ENCODE measurements around the gene CYSTM1.
"Not testable (repeated sequence)": the region's sequence is repeated elsewhere in the genome, so short reads cannot be mapped to it uniquely, and the experiment has no call there.

CYSTM1 gene

DNA sequence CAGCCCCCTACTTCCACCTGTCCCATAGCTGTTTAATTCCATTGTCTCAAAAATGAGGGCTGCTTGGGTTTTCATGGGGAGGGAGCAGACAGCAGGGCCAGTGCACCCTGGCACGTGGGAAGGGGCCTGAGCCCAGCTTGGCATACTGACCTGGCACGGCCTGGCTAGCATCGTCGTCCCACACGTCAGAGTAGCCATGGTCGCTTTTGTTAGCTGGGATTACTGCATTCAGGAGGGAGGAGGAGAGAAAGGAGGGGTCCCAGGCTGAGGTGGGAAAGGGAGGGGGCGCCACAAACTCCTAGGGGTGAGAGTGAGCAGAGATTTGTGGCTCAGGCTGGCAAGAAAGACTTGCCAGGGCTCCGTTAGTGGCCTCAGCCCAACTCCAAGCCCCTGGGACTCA is 21.1 kb upstream of the CYSTM1 start:
- Histone ChIP-seq H3K27me3 (ENCODE audit: insufficient read depth, low read length) (peaks cover 37% of the 10 kb centered on the region), H3K36me3 (ENCODE audit: insufficient read depth, low read length) (no peaks in the 10 kb centered on the region), H2AFZ (ENCODE audit: low read depth, low read length) (no peak overlapping the region), H3K4me1 (ENCODE audit: insufficient read depth, low read length) (peaks cover 8% of the 10 kb centered on the region), H3K9me3 (ENCODE audit: low read length) (no peaks in the 10 kb centered on the region), H3K4me3 (ENCODE audit: low read length) (no peak overlapping the region)

DNA sequence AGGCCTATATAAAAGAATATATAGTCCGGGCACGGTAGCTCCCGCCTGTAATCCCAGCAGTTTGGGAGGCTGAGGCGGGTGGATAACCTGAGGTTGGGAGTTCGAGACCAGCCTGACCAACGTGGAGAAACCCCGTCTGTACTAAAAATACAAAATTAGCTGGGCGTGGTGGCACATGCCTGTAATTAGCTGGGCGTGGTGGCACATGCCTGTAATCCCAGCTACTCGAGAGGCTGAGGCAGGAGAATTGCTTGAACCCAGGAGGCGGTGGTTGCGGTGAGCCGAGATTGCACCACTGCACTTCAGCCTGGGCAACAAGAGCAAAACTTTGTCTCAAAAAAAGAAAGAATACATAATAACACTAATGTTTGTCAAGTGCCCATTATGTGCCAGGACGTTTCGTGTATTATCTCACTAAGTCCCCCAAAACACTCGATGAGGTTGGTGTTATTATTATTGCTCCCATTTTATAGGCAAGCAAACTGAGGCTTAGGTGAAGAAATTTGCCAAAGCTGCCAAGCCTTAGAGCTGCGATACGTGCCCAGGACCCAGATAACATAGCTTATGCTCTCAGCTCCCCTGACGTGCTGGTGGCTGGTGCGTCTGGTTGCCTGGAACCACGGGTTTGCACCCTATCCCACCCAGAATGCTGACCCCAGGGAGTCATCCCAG is 20.1 kb upstream of the CYSTM1 start:
- Histone ChIP-seq H3K4me1 (ENCODE audit: insufficient read depth, low read length) (peaks cover 12% of the 10 kb centered on the region), H3K27me3 (ENCODE audit: insufficient read depth, low read length) (peaks cover 30% of the 10 kb centered on the region)
- H3K36me3 ChIP-seq (ENCODE audit: insufficient read depth, low read length); H2AFZ ChIP-seq (ENCODE audit: low read depth, low read length); H3K9me3 ChIP-seq (ENCODE audit: low read length); H3K4me3 ChIP-seq (ENCODE audit: low read length): not testable (repeated sequence)

- Histone ChIP-seq H3K36me3 (ENCODE audit: insufficient read depth, low read length) (no peaks in the 10 kb centered on the region), H3K9me3 (ENCODE audit: low read length) (no peaks in the 10 kb centered on the region), H3K4me1 (ENCODE audit: insufficient read depth, low read length) (peaks cover 12% of the 10 kb centered on the region), H2AFZ (ENCODE audit: low read depth, low read length) (peak overlapping the region; percentile 77), H3K27me3 (ENCODE audit: insufficient read depth, low read length) (peaks cover 13% of the 10 kb centered on the region), H3K4me3 (ENCODE audit: low read length) (peak overlapping the region; percentile 34)
Measured at GRCh38 chr5:140157032-140157781, 17.8 kb upstream of the CYSTM1 start.

DNA sequence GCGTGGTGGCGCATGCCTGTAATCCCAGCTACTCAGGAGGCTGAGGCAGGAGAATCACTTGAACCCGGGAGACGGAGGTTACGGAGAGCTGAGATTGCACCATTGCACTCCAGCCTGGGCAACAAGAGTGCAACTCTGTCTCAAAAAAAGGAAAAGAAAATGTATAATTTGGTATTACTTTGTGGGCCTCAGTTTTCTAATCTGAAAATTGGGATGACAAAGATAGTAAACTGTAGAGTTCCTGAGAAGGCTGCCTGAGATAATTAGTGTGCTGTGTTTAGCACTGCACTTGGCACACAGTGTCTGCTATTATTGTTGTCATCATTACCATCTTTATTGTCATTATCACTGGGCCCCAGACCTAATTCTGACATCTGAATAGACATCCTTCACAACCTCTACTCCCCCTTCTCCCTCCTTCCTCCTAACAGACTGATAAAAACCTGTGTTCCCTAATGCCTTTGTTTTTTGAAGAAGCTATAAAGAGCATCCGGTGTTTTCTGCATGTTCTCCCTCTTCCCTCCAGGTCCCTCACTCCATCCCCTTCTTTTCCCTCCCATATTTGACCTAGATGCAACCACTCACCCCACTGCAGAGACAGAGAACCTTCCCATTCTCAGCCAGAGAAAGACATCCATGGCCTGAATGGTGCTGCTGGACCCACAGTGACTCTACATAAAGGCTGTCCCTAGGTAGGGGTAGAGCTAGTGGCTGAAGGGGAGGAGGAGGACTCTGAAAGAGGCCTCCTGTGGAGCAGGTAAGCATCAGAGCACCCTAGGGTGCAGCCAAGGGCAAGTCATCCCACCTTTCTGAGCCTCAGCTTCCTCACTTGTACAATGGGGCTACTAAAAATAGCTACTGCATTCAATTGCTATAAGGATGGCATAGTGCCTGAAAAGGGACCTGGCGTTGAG is 15.7 kb upstream of the CYSTM1 start:
- Histone ChIP-seq H2AFZ (ENCODE audit: low read depth, low read length) (no peak overlapping the region), H3K27me3 (ENCODE audit: insufficient read depth, low read length) (peaks cover 6% of the 10 kb centered on the region), H3K4me1 (ENCODE audit: insufficient read depth, low read length) (peaks cover 8% of the 10 kb centered on the region), H3K4me3 (ENCODE audit: low read length) (no peak overlapping the region), H3K9me3 (ENCODE audit: low read length) (no peaks in the 10 kb centered on the region), H3K36me3 (ENCODE audit: insufficient read depth, low read length) (no peaks in the 10 kb centered on the region)

DNA sequence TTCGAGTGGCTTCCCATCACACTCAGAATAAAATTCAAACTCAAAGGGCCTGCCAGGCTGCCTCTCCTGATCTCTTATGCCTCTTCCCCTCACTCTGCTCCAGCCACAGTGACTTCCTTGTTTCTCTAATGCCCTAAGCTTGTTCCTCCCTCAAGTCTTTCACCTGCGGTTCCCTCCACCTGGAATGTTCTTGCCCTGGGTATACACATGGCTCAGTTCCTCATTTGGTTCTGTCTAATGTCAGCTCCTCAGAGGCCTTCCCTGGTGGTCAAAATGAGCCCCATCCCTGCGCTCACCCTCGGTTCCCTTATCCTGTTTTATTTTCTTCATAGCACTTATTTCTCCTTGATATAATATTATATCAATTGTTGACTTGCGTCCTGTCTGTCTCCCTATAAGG is 12.7 kb upstream of the CYSTM1 start:
- no peaks in the 10 kb centered on the region for H3K36me3 ChIP-seq (ENCODE audit: insufficient read depth, low read length)
- no peak overlapping the region for H2AFZ ChIP-seq (ENCODE audit: low read depth, low read length)
- H3K9me3 ChIP-seq (ENCODE audit: low read length), result no peaks in the 10 kb centered on the region
- no peak overlapping the region for H3K4me3 ChIP-seq (ENCODE audit: low read length)
- H3K4me1 ChIP-seq (ENCODE audit: insufficient read depth, low read length), result peaks cover 4% of the 10 kb centered on the region
- H3K27me3 ChIP-seq (ENCODE audit: insufficient read depth, low read length), result peaks cover 5% of the 10 kb centered on the region

DNA sequence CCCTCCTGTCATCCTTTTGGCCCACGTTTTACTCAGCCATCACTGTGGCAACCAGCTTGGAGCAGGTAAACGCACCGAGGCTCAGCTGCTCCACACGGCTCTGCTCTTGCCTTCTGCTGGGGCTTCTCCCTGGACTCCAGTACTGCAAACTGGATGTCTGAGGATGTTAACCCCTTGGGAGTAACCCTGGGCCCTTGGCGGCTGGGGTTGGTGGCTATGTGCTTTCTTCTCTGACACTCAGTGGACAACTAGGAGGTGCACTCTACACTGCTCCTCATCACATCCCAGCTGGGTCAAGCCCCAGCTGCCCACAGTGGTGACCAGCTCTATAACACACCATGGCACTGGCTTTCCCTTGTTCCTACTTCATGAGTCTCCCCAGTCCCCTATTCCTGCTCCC is 12.2 kb upstream of the CYSTM1 start:
- Histone ChIP-seq H3K9me3 (ENCODE audit: low read length) (no peaks in the 10 kb centered on the region), H3K27me3 (ENCODE audit: insufficient read depth, low read length) (peaks cover 5% of the 10 kb centered on the region), H3K4me1 (ENCODE audit: insufficient read depth, low read length) (peaks cover 4% of the 10 kb centered on the region), H2AFZ (ENCODE audit: low read depth, low read length) (no peak overlapping the region), H3K4me3 (ENCODE audit: low read length) (no peak overlapping the region), H3K36me3 (ENCODE audit: insufficient read depth, low read length) (no peaks in the 10 kb centered on the region)

- Histone ChIP-seq H3K27me3 (ENCODE audit: insufficient read depth, low read length) (peaks cover 5% of the 10 kb centered on the region), H3K36me3 (ENCODE audit: insufficient read depth, low read length) (no peaks in the 10 kb centered on the region), H3K4me3 (ENCODE audit: low read length) (no peak overlapping the region), H3K9me3 (ENCODE audit: low read length) (no peaks in the 10 kb centered on the region), H3K4me1 (ENCODE audit: insufficient read depth, low read length) (no peaks in the 10 kb centered on the region), H2AFZ (ENCODE audit: low read depth, low read length) (no peak overlapping the region)
Measured at GRCh38 chr5:140165101-140165922, 9.7 kb upstream of the CYSTM1 start.

DNA sequence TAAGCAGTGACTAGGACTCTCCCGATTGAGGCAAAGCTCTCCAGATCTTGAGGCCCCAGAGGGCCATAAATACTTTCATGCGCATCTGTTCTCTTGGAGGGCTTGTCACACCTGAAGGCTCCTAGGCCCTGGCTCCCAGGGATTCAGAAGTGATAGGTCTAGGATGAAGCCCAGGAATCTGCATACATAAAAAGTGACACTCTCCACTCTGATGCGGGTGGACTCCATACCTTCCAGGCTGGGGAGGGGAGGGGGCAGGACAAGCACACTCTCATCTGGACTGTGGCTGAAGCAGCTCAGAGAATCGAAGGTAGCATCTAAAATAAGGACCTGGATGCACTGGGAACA is 9.1 kb upstream of the CYSTM1 start:
- H3K27me3 ChIP-seq (ENCODE audit: insufficient read depth, low read length), result peaks cover 5% of the 10 kb centered on the region
- no peak overlapping the region for H2AFZ ChIP-seq (ENCODE audit: low read depth, low read length)
- H3K4me3 ChIP-seq (ENCODE audit: low read length), result no peak overlapping the region
- no peaks in the 10 kb centered on the region for H3K9me3 ChIP-seq (ENCODE audit: low read length)
- H3K4me1 ChIP-seq (ENCODE audit: insufficient read depth, low read length), result no peaks in the 10 kb centered on the region
- H3K36me3 ChIP-seq (ENCODE audit: insufficient read depth, low read length), result no peaks in the 10 kb centered on the region

DNA sequence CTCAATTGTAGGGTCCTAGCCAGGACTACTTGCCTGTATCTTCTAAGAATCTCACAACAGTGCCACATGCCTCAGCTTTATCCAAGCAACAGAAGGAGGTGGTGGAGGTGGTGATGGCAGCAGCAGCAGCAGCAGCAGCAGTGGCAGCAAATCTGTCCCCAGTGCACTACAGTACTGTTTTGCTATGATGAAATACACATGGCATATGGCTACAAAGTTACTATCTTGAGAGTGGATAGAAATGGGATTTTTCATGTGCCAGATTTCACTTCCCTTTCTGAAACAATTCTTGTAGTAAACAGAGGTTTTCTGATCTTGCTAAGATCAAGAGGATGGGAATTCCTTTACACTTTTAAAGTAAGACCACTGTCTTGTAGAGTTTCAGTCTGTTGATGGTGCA is 8.1 kb upstream of the CYSTM1 start:
- Histone ChIP-seq H3K4me3 (ENCODE audit: low read length) (no peak overlapping the region), H3K9me3 (ENCODE audit: low read length) (no peaks in the 10 kb centered on the region), H3K36me3 (ENCODE audit: insufficient read depth, low read length) (no peaks in the 10 kb centered on the region), H3K4me1 (ENCODE audit: insufficient read depth, low read length) (no peaks in the 10 kb centered on the region), H3K27me3 (ENCODE audit: insufficient read depth, low read length) (peaks cover 5% of the 10 kb centered on the region), H2AFZ (ENCODE audit: low read depth, low read length) (no peak overlapping the region)

GRCh38 chr5:140168371-140168770 is 6.6 kb upstream of the CYSTM1 start:
- H3K27me3 ChIP-seq (ENCODE audit: insufficient read depth, low read length), result no peaks in the 10 kb centered on the region
- no peaks in the 10 kb centered on the region for H3K4me1 ChIP-seq (ENCODE audit: insufficient read depth, low read length)
- no peaks in the 10 kb centered on the region for H3K9me3 ChIP-seq (ENCODE audit: low read length)
- no peak overlapping the region for H3K4me3 ChIP-seq (ENCODE audit: low read length)
- no peak overlapping the region for H2AFZ ChIP-seq (ENCODE audit: low read depth, low read length)
- no peaks in the 10 kb centered on the region for H3K36me3 ChIP-seq (ENCODE audit: insufficient read depth, low read length)

- H3K9me3 ChIP-seq (ENCODE audit: low read length), result no peaks in the 10 kb centered on the region
- no peak overlapping the region for H3K4me3 ChIP-seq (ENCODE audit: low read length)
- no peak overlapping the region for H2AFZ ChIP-seq (ENCODE audit: low read depth, low read length)
- H3K36me3 ChIP-seq (ENCODE audit: insufficient read depth, low read length), result no peaks in the 10 kb centered on the region
- H3K4me1 ChIP-seq (ENCODE audit: insufficient read depth, low read length), result peaks cover 1% of the 10 kb centered on the region
- H3K27me3 ChIP-seq (ENCODE audit: insufficient read depth, low read length), result no peaks in the 10 kb centered on the region
Measured at GRCh38 chr5:140169410-140169809, 5.6 kb upstream of the CYSTM1 start.

- Histone ChIP-seq H3K36me3 (ENCODE audit: insufficient read depth, low read length) (no peaks in the 10 kb centered on the region), H2AFZ (ENCODE audit: low read depth, low read length) (no peak overlapping the region), H3K27me3 (ENCODE audit: insufficient read depth, low read length) (no peaks in the 10 kb centered on the region), H3K4me3 (ENCODE audit: low read length) (no peak overlapping the region), H3K9me3 (ENCODE audit: low read length) (no peaks in the 10 kb centered on the region), H3K4me1 (ENCODE audit: insufficient read depth, low read length) (peaks cover 10% of the 10 kb centered on the region)
Measured at GRCh38 chr5:140172483-140172882, 2.5 kb upstream of the CYSTM1 start.
